ENCODE data around the gene RFX2. TPM values are rescaled to one million over a fixed set of nuclear protein-coding genes. Genes with fewer than 3 reads are reported as not detected.
A peak's percentile ranks its signal among the peaks of the same experiment; 100 is the strongest.

The RFX2 gene
- total RNA-seq, 6 experiments from 2014 or later = 6.3 to 9.5 (median 6.9) TPM

GRCh38 chr19:5978606-5979552 lies 131.4 kb downstream of the RFX2 start:
- peaks cover 51% of the 10 kb centered on the region for H3K4me1 Mint-ChIP-seq (ENCODE audit: low read depth)

GRCh38 chr19:5977785-5978605 lies 132.3 kb downstream of the RFX2 start, which contains the start of gene RANBP3:
RANBP3 (minus strand) TSS chr19:5978140; CDS start chr19:5978082, 58 bp downstream.
- H3K4me1 Mint-ChIP-seq (ENCODE audit: low read depth) = peaks cover 47% of the 10 kb centered on the region
- H3K4me3 Mint-ChIP-seq = peak within 1 kb of the TSS; percentile 99
- DNase-seq = peak; percentile 99
- peaks cover 26% of the 10 kb centered on the region for H3K36me3 Mint-ChIP-seq (ENCODE audit: low read depth)
- H3K27me3 Mint-ChIP-seq (ENCODE audit: insufficient read depth) = no peaks in the 10 kb centered on the region; the same call in 1 of the 2 replicates
- no peak for TF ChIP-seq CTCF (IDR thresholded peaks at IDR 0.05)
- no peaks in the 10 kb centered on the region for H3K9me3 Mint-ChIP-seq
- peak within 1 kb of the TSS; percentile 91 for H3K27ac Mint-ChIP-seq

More at GRCh38 chr19:5978606-5979552, 131.4 kb downstream of the RFX2 start:
- Mint-ChIP-seq H3K27ac (peak overlapping the region; percentile 91), H3K9me3 (no peaks in the 10 kb centered on the region), H3K27me3 (ENCODE audit: insufficient read depth) (no peaks in the 10 kb centered on the region; the same call in 1 of the 2 replicates), H3K4me3 (peak overlapping the region; percentile 99), H3K36me3 (ENCODE audit: low read depth) (peaks cover 26% of the 10 kb centered on the region)
- no peak for TF ChIP-seq CTCF (IDR thresholded peaks at IDR 0.05)
- DNase-seq = no peak

GRCh38 chr19:5977222-5977784 lies 133.0 kb downstream of the RFX2 start:
- no peak for DNase-seq
- peaks cover 47% of the 10 kb centered on the region for H3K4me1 Mint-ChIP-seq (ENCODE audit: low read depth)
- TF ChIP-seq CTCF (IDR thresholded peaks at IDR 0.05) = no peak
- peak overlapping the region; percentile 99 for H3K4me3 Mint-ChIP-seq
- H3K27me3 Mint-ChIP-seq (ENCODE audit: insufficient read depth) = no peaks in the 10 kb centered on the region; the same call in 1 of the 2 replicates
- H3K27ac Mint-ChIP-seq = peak overlapping the region; percentile 91
- no peaks in the 10 kb centered on the region for H3K9me3 Mint-ChIP-seq
- peaks cover 26% of the 10 kb centered on the region for H3K36me3 Mint-ChIP-seq (ENCODE audit: low read depth)

- H3K4me1 Mint-ChIP-seq (ENCODE audit: low read depth) = peaks cover 47% of the 10 kb centered on the region
- no peaks in the 10 kb centered on the region; the same call in 1 of the 2 replicates for H3K27me3 Mint-ChIP-seq (ENCODE audit: insufficient read depth)
- no peak for DNase-seq
- no peaks in the 10 kb centered on the region for H3K9me3 Mint-ChIP-seq
- peaks cover 26% of the 10 kb centered on the region for H3K36me3 Mint-ChIP-seq (ENCODE audit: low read depth)
- TF ChIP-seq CTCF (IDR thresholded peaks at IDR 0.05) = no peak
- H3K27ac Mint-ChIP-seq = peak overlapping the region; percentile 91
- peak overlapping the region; percentile 99 for H3K4me3 Mint-ChIP-seq
These were observed 133.5 kb downstream of the RFX2 start for GRCh38 chr19:5976768-5977167.

GRCh38 chr19:5975388-5975728 lies 134.9 kb downstream of the RFX2 start:
- H3K4me1 Mint-ChIP-seq (ENCODE audit: low read depth) = peaks cover 46% of the 10 kb centered on the region

More at GRCh38 chr19:5975388-5975728, 134.9 kb downstream of the RFX2 start:
- no peak for DNase-seq
- Mint-ChIP-seq H3K9me3 (no peaks in the 10 kb centered on the region), H3K36me3 (ENCODE audit: low read depth) (peaks cover 26% of the 10 kb centered on the region), H3K27ac (no peak overlapping the region; the same call in 1 of the 2 replicates), H3K4me3 (peak overlapping the region; percentile 99; the same call in 1 of the 2 replicates), H3K27me3 (ENCODE audit: insufficient read depth) (no peaks in the 10 kb centered on the region; the same call in 1 of the 2 replicates)
- TF ChIP-seq CTCF (IDR thresholded peaks at IDR 0.05) = no peak

Measured in HFFc6 (cell line).